DMS153 treated with DMSO at 0.1 percent for 48 hours (cell line): ENCODE measurements around the gene HLA-DQA2.
"Not testable (repeated sequence)": the region's sequence is repeated elsewhere in the genome, so short reads cannot be mapped to it uniquely, and the experiment has no call there.

Experiments used
- DNase-seq: peaks from one replicate; lab custom pipeline; 2025; ENCODE audit not compliant: unreplicated experiment; lab: John Stamatoyannopoulos, UW

HLA-DQA2 gene

DNA sequence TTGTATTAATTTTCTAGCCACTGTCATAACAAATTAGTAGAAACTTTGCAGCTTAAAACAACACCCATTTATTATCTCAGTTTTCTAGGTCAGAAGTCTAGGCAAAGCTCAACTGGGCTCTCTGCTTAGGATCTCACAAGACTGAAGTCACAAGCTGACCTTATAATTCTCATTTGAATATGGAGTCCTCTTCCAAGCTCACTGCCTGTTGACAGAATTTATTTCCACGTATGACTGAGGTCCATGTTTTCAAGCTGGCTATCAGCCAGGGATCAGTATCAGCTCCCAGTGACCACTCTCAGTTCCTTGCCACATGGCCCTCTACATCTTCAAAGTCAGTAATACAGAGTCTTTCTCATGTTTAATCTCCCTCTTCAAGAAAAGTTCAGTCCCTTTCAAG is 33.9 kb downstream of the HLA-DQA2 start:
- no peak for DNase-seq

DNA sequence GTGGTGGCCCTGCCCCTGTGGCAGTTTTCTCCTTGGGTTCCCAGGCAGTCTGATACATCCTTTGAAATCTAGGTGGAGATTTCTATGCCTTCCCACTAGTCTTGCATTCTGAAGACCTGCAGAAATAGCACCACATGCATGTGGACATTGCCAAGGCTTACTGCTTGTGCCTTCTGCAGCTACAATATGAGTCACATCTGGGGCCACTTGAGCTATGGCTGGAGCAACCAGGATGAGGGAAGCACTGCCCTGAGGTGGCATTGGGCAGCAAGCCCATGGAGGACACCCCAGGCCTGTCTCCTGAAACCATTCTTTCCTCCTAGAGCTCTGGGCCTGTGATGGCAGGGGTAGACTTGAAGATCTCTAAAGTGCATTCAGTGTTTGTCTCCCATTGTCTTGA is 37.8 kb downstream of the HLA-DQA2 start:
- no peak for DNase-seq

DNA sequence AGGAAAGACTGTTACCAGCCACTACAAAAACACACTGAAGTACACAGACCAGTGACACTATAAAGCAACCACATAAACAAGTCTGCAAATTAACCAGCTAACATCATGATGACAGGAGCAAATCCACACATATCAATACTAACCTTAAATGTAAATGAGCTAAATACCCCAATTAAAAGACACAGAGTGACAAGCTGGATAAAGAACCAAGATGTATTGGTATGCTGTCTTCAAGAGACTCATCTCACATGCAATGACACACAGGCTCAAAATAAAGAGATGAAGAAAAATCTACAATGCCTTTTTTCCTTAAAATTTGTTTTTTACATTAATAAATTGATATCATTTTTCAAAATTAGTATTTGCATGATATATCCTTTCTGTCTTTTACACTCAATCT is 41.7 kb downstream of the HLA-DQA2 start:
- DNase-seq, result not testable (repeated sequence)

- peak; percentile 21 for DNase-seq
These were observed 44.8 kb downstream of the HLA-DQA2 start for GRCh38 chr6:32785781-32786533.

DNA sequence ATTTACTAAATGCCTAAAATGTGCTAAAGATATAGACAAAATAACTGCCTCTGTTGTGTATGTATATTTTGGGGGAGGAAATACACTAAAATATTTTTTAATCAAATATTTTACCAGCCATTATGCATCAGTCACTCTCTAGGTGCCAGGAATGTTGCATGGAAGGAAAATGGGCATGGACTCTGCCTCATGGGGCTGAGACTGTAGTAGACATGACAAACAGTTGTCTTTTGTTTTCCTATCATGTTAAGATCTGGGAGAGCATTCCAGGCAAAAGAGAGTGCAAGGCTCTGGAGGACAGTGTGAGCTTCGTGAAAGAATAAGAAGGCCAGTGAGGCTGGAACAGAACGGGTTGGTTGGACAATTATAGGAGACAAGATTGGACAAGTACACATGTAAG is 49.1 kb downstream of the HLA-DQA2 start:
- DNase-seq, result no peak

GRCh38 chr6:32792901-32793435 is 51.8 kb downstream of the HLA-DQA2 start:
- DNase-seq, result no peak

- no peak for DNase-seq
These were observed 53.3 kb downstream of the HLA-DQA2 start for GRCh38 chr6:32794510-32794909.
